HG02588 (cell line): ENCODE results near the gene PCK1.

Source experiments
- ATAC-seq: cut with Tn5 transposase; IDR thresholded peaks from one replicate; pipeline ENCODE4 v1.9.1; 2021; ENCODE audit warnings: mild to moderate bottlenecking, moderate library complexity; ENCODE audit not compliant: unreplicated experiment

The PCK1 gene

DNA sequence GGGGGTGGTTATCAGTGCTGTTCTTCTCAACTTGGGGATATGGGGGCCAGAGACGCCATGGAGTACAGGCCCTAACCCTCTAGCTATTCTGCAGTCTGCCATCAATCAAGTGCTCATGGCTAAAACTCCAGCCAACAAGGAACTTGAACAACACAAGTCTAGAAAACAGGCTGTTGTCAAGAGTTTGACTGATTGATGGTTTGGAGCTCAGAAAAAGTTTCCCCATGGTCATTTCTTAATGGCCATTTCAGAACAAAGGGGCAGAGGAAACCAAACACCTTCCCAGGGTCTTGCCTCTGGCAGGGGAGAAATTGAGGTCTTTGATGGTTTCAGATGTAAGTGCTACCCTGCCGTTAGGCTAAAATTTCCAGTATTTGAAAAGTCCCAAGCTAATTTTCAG lies 15.1 kb downstream of the PCK1 start:
- no peak for ATAC-seq

DNA sequence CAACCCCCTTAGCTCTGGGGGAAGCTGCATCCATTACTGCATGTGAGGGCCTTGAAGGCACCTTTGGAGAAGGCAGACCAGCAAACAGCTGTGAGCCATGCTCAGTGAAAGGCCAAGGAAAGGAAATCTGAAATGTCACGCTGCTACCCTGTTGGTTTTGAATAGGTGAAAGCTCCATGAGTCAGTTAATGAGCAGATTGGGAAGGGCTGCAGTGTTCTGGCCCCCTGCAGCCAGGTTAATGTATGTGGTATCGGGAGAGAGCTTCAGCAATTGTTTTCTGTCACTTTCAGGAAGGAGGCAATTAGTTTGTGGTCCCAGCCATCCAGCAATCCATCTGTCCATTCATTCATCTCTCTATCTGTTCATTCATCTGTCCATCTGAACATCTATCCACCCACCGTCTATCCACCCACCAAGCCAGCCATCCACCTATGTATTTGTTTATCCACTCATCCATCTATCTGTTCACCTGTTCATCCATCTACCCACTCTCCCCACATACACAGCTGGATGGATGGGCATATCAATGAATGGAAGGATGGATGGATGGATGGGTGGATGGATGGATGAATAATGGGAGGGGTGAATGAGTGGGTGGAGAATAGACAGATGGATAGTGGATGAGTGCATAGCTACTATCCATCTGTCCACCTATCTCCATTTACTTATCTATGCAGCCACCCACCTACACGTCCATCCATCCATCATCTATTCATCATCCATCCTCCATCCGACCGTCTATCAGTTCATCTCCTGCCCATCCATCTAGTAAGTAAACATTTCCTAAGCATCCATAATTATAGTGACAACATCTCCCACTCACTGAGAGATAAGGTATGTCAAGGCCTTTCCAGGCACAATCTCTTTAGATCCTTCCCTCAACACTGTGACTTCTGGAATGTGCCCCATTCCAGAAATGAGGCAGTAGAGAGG lies 16.0 kb downstream of the PCK1 start:
- ATAC-seq = no peak

DNA sequence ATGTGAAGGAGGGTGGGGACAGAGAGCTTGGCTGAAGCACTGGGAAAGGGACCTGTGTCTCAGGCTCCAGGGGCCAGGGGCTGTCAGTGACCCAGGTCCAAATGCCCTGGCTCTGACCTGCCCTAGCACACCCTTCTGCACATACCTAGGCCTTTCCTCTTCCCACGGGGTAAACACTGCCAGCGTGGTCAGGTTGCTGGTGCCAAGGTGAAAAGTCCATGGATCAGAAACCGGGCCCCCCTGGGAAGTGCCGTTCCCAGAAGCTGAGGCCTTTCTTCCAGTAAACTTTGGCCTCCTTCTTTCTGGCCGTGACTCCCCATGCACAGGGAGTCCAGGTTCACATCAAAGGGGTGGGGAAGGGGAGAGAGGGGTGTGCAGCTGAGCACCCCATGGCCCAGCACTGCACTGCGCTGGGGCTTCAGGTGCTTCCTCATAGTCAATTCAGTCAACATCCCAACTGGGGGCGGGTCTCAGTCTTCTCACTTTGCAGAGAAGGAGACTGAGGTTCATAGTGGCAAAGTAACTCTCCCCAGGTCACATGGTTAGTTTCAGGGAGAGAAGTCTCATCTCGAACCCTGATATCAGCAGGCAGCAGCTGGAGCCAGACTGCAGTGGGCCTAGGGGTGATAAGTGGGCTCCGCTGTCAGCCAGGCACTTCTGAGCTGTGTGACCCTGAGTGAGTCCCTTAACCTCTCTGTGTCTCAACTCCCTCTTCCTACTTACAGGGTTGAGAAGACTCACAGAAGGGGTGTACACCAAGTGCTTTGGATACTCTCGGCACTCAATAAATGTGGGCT lies 17.0 kb downstream of the PCK1 start:
- no peak for ATAC-seq

DNA sequence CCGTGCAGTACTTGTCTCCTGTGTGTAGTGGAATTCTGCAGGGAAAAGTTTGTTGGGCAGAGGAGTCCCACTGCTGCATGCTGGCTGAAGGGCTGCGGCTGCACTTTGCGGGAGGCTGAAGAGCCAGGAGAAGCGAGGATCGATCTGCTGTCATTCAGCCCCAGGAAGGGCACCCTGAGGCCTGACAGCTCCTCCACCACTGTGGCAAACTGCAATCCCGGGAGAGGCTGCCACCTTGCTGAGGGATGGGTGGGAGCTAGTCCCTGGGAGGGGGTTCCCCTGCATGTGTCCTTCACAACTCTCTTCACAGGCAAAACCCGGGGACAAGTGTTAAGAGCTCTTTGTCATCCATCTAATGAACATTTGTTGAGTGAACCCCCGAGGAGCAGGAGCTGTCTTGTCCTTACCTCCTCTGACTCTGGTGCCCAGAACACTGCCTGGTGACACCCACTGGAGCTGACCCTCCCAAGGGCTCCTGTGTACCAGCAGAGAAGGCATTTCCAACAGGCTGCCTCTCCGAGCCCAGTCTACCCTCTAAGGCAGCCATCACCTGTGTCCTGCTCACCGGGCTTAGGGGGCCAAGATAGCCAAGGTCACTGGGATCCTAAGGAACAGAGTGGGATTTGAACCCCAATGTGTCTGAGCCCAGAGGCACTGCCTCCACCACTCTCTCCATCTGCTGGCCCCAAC lies 17.7 kb downstream of the PCK1 start:
- ATAC-seq = no peak

DNA sequence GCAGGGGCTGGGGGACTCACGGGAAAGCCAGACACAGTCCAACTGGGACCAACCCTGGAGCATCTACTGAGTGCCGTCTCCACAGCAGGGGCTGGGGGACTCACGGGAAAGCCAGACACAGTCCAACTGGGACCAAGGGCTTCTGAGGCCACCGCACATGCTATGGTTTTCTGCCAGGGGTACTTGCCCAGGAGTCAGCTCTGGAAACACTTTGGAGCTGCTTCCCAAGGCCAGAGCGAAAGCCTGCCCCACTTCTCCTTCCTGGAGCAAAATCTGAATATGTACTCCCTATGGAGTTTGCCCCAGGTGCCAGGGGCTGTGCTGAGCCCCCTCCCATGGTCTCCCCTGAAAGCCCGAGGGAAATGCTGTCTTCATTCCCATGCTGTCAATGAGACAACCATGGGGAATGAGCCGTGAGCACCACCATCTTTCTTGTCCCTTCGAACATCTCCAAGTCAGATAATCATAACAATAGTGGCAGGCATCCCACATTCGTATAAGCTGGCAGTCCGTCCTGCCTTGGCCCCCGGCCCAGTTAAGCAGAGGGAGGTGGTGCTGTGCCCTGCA lies 18.5 kb downstream of the PCK1 start:
- no peak for ATAC-seq

DNA sequence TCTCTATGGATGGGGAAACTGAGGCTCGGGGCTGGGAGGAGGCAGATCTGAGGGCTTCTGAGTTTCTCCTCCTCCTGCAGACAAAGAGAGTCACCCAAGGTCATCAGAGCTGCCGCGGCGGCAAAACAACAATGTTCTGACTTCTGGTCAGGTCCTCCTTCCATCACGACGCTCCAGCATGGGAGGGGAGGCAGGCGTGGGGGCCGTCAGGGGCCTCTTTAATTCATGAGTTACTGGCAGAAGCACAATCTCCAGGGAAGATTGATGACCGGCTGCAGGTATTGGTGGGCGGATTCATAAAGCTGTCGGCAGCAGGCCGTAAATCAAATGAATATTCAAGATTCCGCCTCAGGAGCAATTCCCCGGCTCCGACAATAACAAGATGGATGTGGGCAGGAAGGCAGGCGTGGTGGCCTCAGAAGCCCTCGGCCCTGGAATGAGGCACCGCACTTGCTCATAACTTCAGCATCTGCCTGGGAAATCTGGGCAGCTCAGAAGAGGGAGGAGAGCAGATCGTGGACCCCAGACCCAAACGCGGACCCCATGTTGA lies 19.1 kb downstream of the PCK1 start:
- ATAC-seq = no peak

DNA sequence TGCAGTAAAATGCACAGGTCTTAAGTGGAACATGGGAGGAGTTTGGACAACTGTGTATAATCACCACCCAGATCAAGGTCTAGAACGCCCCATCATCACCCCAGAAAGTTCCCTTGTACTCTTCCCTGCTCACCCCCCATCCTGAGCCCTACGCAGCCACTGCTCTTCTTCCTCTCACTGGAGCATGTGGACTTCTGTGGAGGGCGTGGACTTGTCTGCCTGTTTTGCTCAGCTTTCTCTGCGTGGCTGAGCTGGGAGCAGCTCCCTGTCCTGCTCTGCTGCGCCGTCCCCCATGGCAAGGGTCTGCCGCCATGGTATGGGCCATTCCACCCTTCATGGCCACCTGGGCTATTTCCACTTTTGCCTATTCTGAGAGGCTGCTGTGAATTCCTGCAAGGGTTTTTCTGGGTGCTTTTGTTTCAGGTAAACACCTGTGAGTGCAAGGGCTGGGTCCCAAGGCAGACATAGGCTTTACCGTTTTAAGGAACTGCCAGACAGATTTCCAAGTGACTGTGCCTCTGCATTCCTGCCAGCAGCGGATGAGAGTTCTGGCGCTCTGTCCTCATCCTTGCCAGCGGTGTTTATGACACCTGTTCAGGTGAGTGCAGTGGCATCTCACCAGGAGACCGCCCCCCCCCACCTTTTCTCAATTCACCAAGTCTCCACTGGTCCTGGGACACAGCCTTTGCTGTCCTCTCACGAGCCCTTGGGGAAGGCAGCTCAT lies 19.7 kb downstream of the PCK1 start:
- ATAC-seq = no peak

DNA sequence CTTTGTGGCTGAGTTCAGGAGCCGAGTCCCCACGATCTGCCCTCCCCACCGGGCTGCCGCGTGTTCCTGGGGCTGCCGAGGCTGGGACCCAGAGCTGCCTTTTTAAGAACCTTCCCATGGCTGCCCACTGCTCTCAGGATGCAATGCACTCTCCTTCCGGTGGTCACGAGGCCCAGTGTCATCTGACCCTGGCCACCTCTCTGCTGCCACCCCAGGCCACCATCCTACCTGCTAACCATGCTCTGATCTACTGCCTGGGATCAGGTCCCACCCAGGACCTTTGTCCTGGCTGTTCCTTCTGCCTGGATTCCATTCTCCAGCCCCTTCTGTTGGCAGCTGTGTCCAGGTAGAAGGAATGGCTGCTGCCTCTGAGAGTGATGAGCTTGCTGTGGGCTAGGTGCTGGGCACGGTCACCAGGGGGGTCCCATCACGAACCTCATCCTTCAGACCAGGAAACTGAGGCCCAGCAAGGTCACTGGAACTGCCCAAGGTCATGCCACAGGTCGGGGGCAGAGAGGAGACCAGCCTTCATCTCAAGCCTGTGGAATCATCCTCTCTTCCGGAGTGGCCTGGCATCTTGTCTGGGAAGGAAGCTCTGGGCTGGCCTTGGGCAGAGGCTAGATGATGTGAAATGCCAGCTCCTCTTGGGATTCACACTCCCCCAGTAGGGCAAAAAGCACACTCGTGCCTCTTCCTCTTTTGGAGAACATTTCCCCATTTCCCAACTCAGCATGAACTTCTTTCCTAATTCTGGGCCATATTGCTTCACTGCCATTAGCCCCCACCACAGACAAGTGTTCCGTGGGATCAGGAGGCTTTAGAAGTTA lies 20.5 kb downstream of the PCK1 start:
- no peak for ATAC-seq

DNA sequence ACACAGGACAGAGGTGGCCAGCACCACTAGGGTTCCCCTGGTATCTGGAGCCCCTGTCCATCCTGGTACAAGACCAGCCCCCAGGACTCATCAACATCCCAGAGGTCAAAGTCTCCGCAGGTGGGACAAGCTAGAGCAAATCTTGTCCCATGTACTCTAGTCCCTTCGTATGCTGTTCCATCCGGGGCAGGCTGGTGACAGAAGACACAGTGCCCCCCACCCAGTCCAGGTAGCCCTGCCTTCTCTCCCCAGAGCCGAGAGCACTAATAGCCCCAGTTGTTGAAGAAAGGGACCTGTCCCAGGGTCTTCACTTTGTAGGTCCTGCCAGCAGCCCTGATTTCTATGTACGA lies 21.1 kb downstream of the PCK1 start:
- ATAC-seq = no peak

DNA sequence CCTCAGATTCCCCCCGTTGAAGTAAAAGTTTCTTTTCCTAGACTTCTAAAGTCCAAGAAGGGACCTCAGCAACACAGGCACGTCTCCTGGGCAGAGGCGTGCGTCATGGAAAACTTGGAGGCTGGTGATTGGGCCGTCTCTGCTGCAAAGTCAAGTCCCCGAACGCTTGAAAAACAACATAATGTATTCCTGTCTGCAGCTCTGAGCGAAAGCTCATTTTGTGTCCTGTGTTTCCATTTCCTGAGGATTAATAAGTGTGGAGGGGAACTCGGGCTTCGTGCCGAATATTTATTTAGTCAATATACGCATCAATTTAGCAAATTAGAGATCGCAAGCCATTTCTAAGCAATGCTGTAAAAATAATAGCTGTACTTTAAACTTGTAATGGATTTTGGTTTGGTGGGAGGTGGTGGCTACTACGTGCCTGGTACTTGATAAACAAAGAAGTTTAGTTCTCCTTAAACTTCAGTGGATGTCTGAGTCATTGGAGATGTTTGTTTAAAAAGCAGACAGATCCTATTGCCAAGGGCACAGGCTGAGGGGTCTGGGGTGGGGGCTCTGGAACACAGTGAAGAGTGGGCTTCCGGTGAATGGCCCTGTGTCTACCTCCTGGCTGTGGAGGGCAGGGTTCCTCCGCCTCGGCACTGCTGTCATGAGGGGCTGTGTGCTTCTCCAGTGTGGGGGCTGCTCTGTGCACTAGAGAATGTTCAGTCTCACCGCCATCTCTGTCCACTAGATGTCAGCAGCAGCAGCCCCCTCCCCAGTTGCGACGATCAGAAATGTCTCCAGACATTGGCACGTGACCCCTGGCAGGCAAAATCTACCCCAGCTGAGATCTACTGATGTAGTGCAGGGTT lies 21.8 kb downstream of the PCK1 start:
- no peak for ATAC-seq

DNA sequence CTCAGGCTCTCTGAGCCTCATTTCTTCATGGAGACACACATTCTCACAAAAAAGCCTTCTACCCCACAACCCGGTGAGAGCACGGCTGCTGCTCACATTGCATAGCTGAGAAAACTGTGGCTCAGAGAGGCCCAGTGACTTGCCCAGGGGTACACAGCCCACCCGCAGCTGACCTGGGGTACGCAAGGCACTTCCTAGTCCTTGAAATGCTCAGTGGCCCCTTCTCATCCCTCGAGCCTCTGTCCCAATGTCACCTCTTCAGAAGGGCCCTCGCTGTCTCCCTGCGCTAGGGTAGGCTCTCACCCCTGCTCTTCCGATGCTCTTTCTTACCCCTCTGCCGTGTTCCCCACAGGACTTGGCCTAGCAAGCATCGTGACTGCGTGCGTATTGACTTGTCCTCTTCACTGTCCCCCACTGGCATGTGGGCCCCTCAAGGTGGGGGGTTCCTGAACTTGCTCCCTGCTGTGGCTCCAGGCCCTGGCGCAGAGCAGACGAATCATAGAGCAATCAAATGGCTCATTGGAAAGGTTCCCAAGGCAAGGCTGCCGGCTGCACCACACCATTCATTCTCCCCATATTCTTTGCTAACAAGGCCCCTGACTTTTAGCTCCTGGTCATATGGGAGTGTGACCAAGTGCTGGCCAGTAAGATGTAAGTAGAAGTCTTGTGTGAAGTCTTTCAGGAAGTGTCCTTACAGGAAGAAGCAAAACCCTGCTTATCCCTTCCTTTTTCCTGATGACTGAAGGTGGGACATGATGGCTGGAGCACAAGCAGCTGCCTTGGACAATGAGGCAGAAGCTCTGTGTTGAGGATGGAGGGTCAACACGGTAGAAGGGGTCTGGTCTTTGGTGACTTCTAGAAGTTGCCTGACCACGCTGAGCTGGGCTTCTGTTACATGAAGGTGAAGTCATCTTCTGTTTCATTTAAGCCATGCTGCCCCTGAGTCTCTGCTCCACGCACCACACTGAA lies 22.7 kb downstream of the PCK1 start:
- ATAC-seq = no peak

DNA sequence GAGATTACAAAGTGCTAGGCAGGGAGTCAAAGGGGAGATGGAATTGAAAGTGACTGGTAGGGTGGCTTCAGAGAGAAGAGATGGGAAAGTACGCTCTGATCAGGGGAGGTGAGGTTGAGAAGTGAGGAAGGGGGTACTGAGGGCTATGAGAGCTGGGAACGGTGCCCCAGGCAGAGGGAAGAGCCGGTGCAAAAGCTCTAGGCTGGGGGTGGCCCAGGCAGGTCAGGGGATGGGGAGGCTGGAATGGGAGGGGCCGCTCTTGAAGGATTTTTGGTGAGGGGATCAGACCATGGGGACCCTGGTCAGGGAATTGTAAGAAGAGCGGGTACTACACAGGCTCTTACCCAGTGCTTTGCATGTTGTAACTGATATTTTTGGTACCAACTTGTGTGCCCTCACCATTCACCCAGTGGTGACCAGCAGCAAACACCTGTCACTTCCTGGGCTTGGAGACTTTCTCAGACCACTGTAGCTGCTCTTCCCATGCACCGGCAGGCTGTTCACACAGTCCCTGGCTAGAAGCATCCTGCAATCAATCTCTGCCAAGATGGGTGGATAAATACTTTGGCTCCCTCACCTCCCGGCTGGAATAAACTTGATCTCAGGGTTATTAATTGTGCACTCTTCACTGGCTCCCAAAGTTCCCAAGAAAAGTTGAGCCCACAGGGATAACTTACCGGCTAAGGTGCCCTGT lies 24.0 kb downstream of the PCK1 start:
- ATAC-seq = no peak

DNA sequence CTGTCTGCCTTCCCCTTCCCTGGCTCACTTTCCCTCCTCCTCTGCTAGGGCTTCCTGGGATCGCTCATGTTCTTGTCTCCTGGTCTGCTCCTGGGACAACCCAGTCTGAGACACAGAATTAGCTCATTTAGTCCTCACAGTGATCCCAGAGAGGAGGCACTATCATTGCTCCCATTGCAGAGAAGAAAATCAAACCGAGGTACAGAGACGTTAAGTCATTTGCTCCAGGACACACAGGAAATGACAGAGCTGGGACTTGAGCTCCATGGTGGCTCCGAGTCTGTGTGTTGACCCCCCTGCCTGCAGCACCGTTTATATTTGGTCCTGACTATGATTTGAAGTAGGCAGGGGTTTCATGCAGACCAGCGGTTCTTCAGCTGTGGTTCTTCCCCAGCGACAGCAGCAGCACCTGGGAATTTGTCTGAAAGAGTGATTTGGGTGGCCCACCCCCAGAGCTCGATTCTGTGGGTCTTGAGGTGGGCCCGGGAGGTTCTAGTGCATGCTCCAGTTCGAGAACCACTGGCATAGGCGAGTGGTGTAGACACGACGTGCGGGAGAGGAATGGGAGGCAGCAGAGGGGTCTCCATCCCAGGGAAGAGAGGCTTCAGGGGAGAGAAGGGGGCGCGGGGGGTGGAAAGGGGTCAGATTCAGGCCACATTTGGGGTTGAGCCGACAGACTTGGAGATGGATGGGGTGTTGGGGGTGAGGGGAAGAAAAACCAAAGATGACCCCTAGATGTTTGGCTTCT lies 24.7 kb downstream of the PCK1 start:
- ATAC-seq = no peak

DNA sequence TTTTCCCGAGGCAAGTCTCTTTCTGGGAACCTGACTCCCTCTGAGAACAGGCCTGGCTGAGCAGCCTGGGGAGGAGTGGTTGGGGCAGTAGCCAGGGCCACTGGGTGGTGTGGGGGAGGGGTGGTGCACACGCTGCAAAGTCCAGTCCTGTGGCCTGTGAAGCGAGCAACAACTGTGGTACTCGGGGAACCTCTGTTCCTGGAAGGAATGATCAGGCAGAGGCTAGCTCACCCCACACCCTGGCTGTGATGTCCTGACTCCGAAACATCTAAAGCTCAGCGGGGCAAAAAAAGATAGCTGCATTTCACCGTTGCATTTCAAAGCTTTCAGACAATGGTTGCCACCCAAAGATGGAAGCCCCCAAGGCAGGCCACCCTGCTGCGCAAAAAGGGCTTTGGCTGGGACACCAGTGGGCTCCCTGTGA lies 25.5 kb downstream of the PCK1 start:
- ATAC-seq = no peak

DNA sequence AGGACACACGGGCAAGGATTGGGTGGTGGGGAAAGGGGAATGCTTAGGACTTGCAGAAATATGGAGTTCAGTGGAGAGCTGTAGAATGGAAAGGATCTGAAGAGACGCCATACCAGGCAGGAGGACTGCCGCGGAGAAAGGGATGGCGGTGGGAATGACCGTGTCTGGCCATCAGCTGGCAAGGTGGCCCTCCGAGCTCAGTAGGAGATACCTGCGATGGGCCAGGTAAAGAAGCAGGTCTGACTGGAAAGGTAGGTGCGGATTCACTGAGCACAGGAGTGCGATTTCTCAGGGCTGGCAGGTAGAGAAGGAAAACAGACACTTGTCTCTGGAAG lies 26.0 kb downstream of the PCK1 start:
- no peak for ATAC-seq
